ENCODE measurements around the gene AGAP1. TPM values are rescaled to one million over a fixed set of nuclear protein-coding genes. Genes with fewer than 3 reads are reported as not detected.

Gene AGAP1
- total RNA-seq, 1 donor from 2014 or later = 39.0 TPM

GRCh38 chr2:236042087-236042486 lies 548.2 kb downstream of the AGAP1 start:
- DNase-seq (ENCODE audit: low spot score) = no peak
- peaks cover 25% of the 10 kb centered on the region for H3K36me3 Mint-ChIP-seq (ENCODE audit: low read depth)
- no peaks in the 10 kb centered on the region for H3K9me3 Mint-ChIP-seq (ENCODE audit: low read depth)
- H3K27ac Mint-ChIP-seq (ENCODE audit: unreplicated experiment) = no peak overlapping the region
- no peaks in the 10 kb centered on the region for H3K4me1 Mint-ChIP-seq (ENCODE audit: low read depth)
- TF ChIP-seq CTCF (IDR thresholded peaks at IDR 0.05) = no peak
- H3K27me3 Mint-ChIP-seq (ENCODE audit: low read depth) = no peaks in the 10 kb centered on the region
- no peak overlapping the region for H3K4me3 Mint-ChIP-seq (ENCODE audit: unreplicated experiment)

GRCh38 chr2:236044191-236044590 lies 550.3 kb downstream of the AGAP1 start:
- DNase-seq (ENCODE audit: low spot score) = no peak
- Mint-ChIP-seq H3K9me3 (ENCODE audit: low read depth) (no peaks in the 10 kb centered on the region), H3K4me3 (ENCODE audit: unreplicated experiment) (no peak overlapping the region), H3K4me1 (ENCODE audit: low read depth) (no peaks in the 10 kb centered on the region), H3K27ac (ENCODE audit: unreplicated experiment) (no peak overlapping the region), H3K36me3 (ENCODE audit: low read depth) (peaks cover 33% of the 10 kb centered on the region), H3K27me3 (ENCODE audit: low read depth) (no peaks in the 10 kb centered on the region)
- TF ChIP-seq CTCF (IDR thresholded peaks at IDR 0.05) = no peak

- no peaks in the 10 kb centered on the region for H3K27me3 Mint-ChIP-seq (ENCODE audit: low read depth)
- DNase-seq (ENCODE audit: low spot score) = no peak
- H3K4me3 Mint-ChIP-seq (ENCODE audit: unreplicated experiment) = no peak overlapping the region
- H3K27ac Mint-ChIP-seq (ENCODE audit: unreplicated experiment) = no peak overlapping the region
- H3K4me1 Mint-ChIP-seq (ENCODE audit: low read depth) = no peaks in the 10 kb centered on the region
- H3K9me3 Mint-ChIP-seq (ENCODE audit: low read depth) = no peaks in the 10 kb centered on the region
- H3K36me3 Mint-ChIP-seq (ENCODE audit: low read depth) = peaks cover 30% of the 10 kb centered on the region
- TF ChIP-seq CTCF (IDR thresholded peaks at IDR 0.05) = no peak
Measured at GRCh38 chr2:236045251-236046235, 551.7 kb downstream of the AGAP1 start.

GRCh38 chr2:236046715-236047114 lies 552.9 kb downstream of the AGAP1 start:
- no peaks in the 10 kb centered on the region for H3K9me3 Mint-ChIP-seq (ENCODE audit: low read depth)
- H3K4me1 Mint-ChIP-seq (ENCODE audit: low read depth) = no peaks in the 10 kb centered on the region
- H3K27ac Mint-ChIP-seq (ENCODE audit: unreplicated experiment) = no peak overlapping the region
- no peak for TF ChIP-seq CTCF (IDR thresholded peaks at IDR 0.05)
- H3K27me3 Mint-ChIP-seq (ENCODE audit: low read depth) = no peaks in the 10 kb centered on the region
- no peak for DNase-seq (ENCODE audit: low spot score)
- peaks cover 22% of the 10 kb centered on the region for H3K36me3 Mint-ChIP-seq (ENCODE audit: low read depth)
- no peak overlapping the region for H3K4me3 Mint-ChIP-seq (ENCODE audit: unreplicated experiment)

GRCh38 chr2:236047176-236047575 lies 553.3 kb downstream of the AGAP1 start:
- TF ChIP-seq CTCF (IDR thresholded peaks at IDR 0.05) = no peak
- Mint-ChIP-seq H3K27ac (ENCODE audit: unreplicated experiment) (no peak overlapping the region), H3K27me3 (ENCODE audit: low read depth) (no peaks in the 10 kb centered on the region), H3K9me3 (ENCODE audit: low read depth) (no peaks in the 10 kb centered on the region), H3K4me1 (ENCODE audit: low read depth) (no peaks in the 10 kb centered on the region), H3K4me3 (ENCODE audit: unreplicated experiment) (no peak overlapping the region), H3K36me3 (ENCODE audit: low read depth) (peaks cover 19% of the 10 kb centered on the region)
- no peak for DNase-seq (ENCODE audit: low spot score)
